ENCODE results near the gene PLG.
"Not testable (repeated sequence)": the region's sequence is repeated elsewhere in the genome, so short reads cannot be mapped to it uniquely, and the experiment has no call there.

The PLG gene

GRCh38 chr6:160678230-160678629, 23.8 kb upstream of the PLG start:
- DNase-seq (ENCODE audit: extremely low read depth, low read depth) = no peak
- no peak for TF ChIP-seq CTCF (IDR thresholded peaks at IDR 0.05; ENCODE audit: low read depth, low read length)

DNA sequence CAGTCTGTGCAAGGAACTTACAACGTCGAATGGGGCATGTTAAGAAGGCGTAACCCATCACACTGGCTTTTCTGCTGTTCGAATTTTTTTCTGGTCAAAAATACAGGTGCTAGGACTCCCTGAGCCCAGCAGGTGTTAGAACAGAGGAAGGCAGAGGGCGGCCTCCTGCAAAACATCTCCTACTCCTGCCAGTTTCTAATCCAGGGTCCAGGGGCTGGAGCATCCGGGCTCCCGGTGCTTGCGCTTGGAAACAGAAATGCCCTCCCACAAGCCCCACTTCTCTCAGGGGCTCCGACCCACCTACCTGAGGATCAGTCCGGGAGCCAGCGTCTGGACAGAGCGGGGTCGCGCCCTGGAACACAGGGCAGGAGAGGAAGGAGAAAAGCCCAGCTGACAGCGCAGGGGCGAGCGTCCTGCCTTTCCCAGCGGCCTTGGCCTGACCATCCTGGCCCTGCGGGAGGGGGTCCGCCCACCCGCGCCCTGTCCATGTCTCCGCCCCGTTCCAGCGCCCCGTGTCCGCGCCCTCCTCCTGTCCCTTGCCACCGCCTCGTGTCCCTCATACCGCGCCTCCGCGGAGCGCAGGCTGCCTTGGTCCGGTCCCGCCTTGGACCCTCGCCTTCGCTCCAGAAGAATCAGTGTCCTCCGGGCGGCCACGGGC, 23.2 kb upstream of the PLG start:
- no peak for TF ChIP-seq CTCF (IDR thresholded peaks at IDR 0.05; ENCODE audit: low read depth, low read length)
- no peak for DNase-seq (ENCODE audit: extremely low read depth, low read depth)

- no peak for DNase-seq (ENCODE audit: extremely low read depth, low read depth)
- no peak; the same call in 1 of the 2 replicates for TF ChIP-seq CTCF (IDR thresholded peaks at IDR 0.05; ENCODE audit: low read depth, low read length)
These were observed 22.7 kb upstream of the PLG start for GRCh38 chr6:160679402-160679769.

DNA sequence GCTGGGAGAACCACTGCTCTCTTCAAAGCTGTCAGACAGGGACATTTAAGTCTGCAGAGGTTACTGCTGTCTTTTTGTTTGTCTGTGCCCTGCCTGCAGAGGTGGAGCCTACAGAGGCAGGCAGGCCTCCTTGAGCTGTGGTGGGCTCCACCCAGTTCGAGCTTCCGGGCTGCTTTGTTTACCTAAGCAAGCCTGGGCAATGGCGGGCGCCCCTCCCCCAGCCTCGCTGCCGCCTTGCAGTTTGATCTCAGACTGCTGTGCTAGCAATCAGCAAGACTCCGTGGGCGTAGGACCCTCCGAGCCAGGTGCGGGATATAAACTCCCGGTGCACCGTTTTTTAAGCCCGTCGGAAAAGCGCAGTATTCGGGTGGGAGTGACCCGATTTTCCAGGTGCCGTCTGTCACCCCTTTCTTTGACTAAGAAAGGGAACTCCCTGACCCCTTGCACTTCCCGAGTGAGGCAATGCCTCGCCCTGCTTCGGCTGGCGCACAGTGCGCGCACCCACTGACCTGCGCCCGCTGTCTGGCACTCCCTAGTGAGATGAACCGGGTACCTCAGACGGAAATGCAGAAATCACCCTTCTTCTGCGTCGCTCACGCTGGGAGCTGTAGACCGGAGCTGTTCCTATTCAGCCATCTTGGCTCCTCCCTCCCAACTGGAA, 16.8 kb upstream of the PLG start:
- not testable (repeated sequence) for DNase-seq (ENCODE audit: extremely low read depth, low read depth)

GRCh38 chr6:160685762-160686450, 16.1 kb upstream of the PLG start:
- TF ChIP-seq CTCF (IDR thresholded peaks at IDR 0.05; ENCODE audit: low read depth, low read length) = no peak
- no peak for DNase-seq (ENCODE audit: extremely low read depth, low read depth)

GRCh38 chr6:160690458-160690857, 11.6 kb upstream of the PLG start:
- DNase-seq (ENCODE audit: extremely low read depth, low read depth) = no peak
- TF ChIP-seq CTCF (IDR thresholded peaks at IDR 0.05; ENCODE audit: low read depth, low read length) = no peak

- no peak for TF ChIP-seq CTCF (IDR thresholded peaks at IDR 0.05; ENCODE audit: low read depth, low read length)
- no peak for DNase-seq (ENCODE audit: extremely low read depth, low read depth)
These were observed 10.4 kb upstream of the PLG start for GRCh38 chr6:160691617-160692016.

Measured in AG09319 (cell line).